Dermis microvascular lymphatic vessel endothelial cell (primary cell): Measurements from ENCODE around the gene AGPAT2. TPM values are rescaled to one million over a fixed set of nuclear protein-coding genes. Genes with fewer than 3 reads are reported as not detected.
A peak's percentile ranks its signal among the peaks of the same experiment; 100 is the strongest.

Experiments
- DNase-seq, 2 donors: peaks; one replicate each; pipeline versions ENCODE4 v3.0.0 to v3.0.0-alpha.2; 2010; ENCODE audit warnings: low read depth in 2 of 2
- total RNA-seq: library from RNA; depleted of rRNA; stranded (reverse); fragments of >200 nt; gene quantifications from 2 replicates; pipeline ENCODE4 v1.2.1, GENCODE V29; 2014

Gene AGPAT2
- total RNA-seq, result 38.3 and 47.9 TPM in 2 replicates

- DNase-seq, result peak in 1 of 2 donors; percentile 56
Observed at GRCh38 chr9:136686794-136687711, at the start of gene AGPAT2. TSS of gene AGPAT2 (minus strand) at chr9:136687457. CDS start at chr9:136687357, 100 bp downstream.

GRCh38 chr9:136735812-136736480, 48.7 kb upstream of the AGPAT2 start:
- no peak for DNase-seq

- DNase-seq, result no peak
Observed at GRCh38 chr9:136734837-136735496, 47.7 kb upstream of the AGPAT2 start.

GRCh38 chr9:136733611-136734010, 46.4 kb upstream of the AGPAT2 start:
- no peak for DNase-seq

GRCh38 chr9:136732444-136733178, 45.4 kb upstream of the AGPAT2 start:
- DNase-seq, result no peak

- no peak for DNase-seq
Observed at GRCh38 chr9:136729926-136730325, 42.7 kb upstream of the AGPAT2 start.

GRCh38 chr9:136729144-136729543, 41.9 kb upstream of the AGPAT2 start:
- no peak for DNase-seq

GRCh38 chr9:136728548-136729123, 41.4 kb upstream of the AGPAT2 start:
- DNase-seq, result peak in 1 of 2 donors; percentile 52

GRCh38 chr9:136728080-136728547, 40.9 kb upstream of the AGPAT2 start:
- peak; percentile 76 to 92 for DNase-seq

- peak in 1 of 2 donors; percentile 68 for DNase-seq
Observed at GRCh38 chr9:136726631-136727191, 39.5 kb upstream of the AGPAT2 start.

- peak in 1 of 2 donors; percentile 56 for DNase-seq
Observed at GRCh38 chr9:136726118-136726517, 38.9 kb upstream of the AGPAT2 start.

GRCh38 chr9:136725612-136726011, 38.4 kb upstream of the AGPAT2 start:
- no peak for DNase-seq

- no peak for DNase-seq
Observed at GRCh38 chr9:136724772-136725171, 37.5 kb upstream of the AGPAT2 start.

GRCh38 chr9:136723989-136724388, 36.7 kb upstream of the AGPAT2 start:
- DNase-seq, result no peak

GRCh38 chr9:136723362-136723976, 36.2 kb upstream of the AGPAT2 start:
- no peak for DNase-seq

- DNase-seq, result no peak
Observed at GRCh38 chr9:136722969-136723356, 35.7 kb upstream of the AGPAT2 start.

- no peak for DNase-seq
Observed at GRCh38 chr9:136722093-136722968, 35.1 kb upstream of the AGPAT2 start.

GRCh38 chr9:136721339-136722092, 34.3 kb upstream of the AGPAT2 start:
- DNase-seq, result peak in 1 of 2 donors; percentile 91
